ENCODE measurements around the gene PRKCSH.

PRKCSH gene

GRCh38 chr19:11410682-11411081 lies 24.8 kb upstream of the PRKCSH start:
- H3K4me3 ChIP-seq (ENCODE audit: low read depth, low read length), result no peak overlapping the region
- TF ChIP-seq, protein P1, sequence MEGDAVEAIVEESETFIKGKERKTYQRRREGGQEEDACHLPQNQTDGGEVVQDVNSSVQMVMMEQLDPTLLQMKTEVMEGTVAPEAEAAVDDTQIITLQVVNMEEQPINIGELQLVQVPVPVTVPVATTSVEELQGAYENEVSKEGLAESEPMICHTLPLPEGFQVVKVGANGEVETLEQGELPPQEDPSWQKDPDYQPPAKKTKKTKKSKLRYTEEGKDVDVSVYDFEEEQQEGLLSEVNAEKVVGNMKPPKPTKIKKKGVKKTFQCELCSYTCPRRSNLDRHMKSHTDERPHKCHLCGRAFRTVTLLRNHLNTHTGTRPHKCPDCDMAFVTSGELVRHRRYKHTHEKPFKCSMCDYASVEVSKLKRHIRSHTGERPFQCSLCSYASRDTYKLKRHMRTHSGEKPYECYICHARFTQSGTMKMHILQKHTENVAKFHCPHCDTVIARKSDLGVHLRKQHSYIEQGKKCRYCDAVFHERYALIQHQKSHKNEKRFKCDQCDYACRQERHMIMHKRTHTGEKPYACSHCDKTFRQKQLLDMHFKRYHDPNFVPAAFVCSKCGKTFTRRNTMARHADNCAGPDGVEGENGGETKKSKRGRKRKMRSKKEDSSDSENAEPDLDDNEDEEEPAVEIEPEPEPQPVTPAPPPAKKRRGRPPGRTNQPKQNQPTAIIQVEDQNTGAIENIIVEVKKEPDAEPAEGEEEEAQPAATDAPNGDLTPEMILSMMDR (IDR thresholded peaks at IDR 0.05; ENCODE audit: insufficient read depth, low read depth, low read length, missing control alignments), result no peak
- no peak for DNase-seq (ENCODE audit: low read depth)

- no peak for DNase-seq (ENCODE audit: low read depth)
- no peak overlapping the region for H3K4me3 ChIP-seq (ENCODE audit: low read depth, low read length)
- TF ChIP-seq, protein P1 (IDR thresholded peaks at IDR 0.05; ENCODE audit: insufficient read depth, low read depth, low read length, missing control alignments), result no peak
These were observed 20.9 kb upstream of the PRKCSH start for GRCh38 chr19:11414544-11414943.

DNA sequence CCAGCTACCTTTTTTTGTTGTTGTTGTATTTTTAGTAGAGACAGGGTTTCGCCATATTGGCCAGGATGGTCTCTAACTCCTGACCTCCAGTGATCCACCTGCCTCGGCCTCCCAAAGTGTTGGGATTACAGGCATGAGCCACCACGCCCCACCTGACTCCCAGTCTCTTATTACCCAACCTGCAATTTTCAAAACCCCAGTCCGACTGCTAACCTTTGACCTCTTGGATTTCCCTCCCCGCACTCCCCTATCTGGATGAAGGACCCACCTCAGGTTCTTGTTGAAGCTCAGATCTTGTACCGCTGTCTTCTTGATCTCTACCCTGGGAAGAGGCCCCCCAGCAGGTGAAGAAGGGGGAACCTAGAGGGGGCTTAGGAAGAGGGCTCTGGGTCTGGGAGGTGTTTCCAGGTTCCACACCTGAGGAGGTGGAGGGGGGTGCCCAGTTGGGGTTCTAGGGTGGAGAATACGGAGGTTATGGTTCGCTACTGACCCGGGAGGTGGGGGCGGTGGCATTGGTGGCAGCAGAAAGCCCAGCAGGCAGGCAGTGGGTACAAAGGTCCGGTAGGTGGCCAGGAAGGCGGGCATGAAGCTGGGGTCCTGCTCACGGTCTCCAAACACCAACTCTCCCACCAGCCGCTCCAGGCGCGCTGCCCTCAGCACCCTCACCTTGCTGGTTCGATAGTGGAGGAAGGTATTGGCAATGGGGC lies 18.9 kb upstream of the PRKCSH start:
- H3K4me3 ChIP-seq (ENCODE audit: low read depth, low read length), result no peak overlapping the region
- DNase-seq (ENCODE audit: low read depth), result no peak
- TF ChIP-seq, protein P1 (IDR thresholded peaks at IDR 0.05; ENCODE audit: insufficient read depth, low read depth, low read length, missing control alignments), result no peak

DNA sequence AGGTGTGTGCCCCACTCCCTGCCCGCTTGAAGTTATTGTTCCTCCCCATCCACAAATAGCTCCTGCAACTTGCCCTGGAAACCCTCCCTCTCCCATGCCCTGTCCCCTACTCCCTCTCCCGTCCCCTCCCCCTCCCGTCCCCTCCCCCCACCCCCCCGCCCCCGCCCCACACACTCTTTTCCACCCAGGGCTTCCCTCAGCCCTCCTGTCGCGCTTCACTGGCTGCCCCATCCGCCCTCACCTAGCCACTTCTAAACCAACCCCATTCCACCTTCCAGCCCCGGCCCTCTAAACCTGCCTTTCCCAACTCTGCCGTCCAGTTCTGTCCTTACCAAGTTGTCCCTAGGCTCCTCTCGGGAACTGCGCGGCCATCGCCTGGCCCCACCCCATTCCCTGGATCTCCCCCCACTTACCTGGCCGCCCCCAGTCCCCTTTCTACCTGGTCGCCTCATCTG lies 17.3 kb upstream of the PRKCSH start:
- DNase-seq (ENCODE audit: low read depth), result no peak
- H3K4me3 ChIP-seq (ENCODE audit: low read depth, low read length), result no peak overlapping the region
- TF ChIP-seq, protein P1 (IDR thresholded peaks at IDR 0.05; ENCODE audit: insufficient read depth, low read depth, low read length, missing control alignments), result no peak

DNA sequence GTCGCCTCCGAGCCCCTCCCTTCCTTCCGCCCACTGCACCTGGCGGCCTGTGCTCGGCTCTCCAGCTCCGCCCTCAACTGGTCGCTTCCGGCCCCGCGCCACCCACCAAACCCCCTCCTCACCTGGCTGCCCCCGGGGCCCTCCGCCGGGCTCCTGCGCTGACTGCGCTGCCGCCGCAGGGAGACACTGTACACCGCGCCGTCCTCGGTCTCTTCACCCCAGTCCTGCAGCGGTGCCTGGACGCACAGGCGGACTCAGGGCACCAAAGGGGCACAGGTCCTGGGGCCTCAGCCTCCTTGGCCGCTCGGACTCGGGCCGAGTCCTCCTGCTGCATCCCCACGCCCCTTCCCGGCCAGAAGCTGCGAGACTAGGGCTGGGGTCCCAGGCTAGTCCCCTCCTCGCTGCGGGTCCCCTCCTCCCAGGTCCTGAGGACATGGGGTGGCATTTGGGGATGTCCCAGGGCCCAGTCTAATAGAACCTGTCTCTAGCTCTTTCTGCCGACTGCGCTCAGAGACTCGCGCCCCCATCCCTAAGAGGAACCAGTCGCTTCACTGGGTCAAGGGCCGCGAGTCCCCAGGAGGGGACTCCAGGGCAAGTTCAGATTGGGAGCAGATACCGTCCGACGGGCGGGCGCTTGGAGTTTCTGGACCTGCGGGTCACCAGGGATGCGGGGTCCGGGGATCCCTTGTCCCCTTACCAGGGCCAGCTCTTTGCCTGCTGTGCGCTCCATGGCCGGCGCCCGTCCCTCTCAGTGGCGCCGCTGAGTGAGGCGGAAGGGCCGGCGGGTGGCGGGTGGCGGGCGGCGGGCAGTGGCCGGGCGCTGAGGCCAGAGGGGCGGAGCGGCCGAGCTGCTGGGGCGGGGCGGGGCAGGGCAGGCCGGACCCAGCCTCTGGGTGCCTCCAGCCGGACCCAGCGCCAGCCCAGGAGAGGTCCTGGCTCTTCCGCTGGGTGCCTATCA lies 16.6 kb upstream of the PRKCSH start, which contains the start of gene RGL3:
Gene RGL3, minus strand, starts transcription at position 766 of the 958 bp plus-strand sequence. Its CDS starts 36 bp downstream, at position 730.
- TF ChIP-seq, protein P1 (IDR thresholded peaks at IDR 0.05; ENCODE audit: insufficient read depth, low read depth, low read length, missing control alignments), result no peak

DNA sequence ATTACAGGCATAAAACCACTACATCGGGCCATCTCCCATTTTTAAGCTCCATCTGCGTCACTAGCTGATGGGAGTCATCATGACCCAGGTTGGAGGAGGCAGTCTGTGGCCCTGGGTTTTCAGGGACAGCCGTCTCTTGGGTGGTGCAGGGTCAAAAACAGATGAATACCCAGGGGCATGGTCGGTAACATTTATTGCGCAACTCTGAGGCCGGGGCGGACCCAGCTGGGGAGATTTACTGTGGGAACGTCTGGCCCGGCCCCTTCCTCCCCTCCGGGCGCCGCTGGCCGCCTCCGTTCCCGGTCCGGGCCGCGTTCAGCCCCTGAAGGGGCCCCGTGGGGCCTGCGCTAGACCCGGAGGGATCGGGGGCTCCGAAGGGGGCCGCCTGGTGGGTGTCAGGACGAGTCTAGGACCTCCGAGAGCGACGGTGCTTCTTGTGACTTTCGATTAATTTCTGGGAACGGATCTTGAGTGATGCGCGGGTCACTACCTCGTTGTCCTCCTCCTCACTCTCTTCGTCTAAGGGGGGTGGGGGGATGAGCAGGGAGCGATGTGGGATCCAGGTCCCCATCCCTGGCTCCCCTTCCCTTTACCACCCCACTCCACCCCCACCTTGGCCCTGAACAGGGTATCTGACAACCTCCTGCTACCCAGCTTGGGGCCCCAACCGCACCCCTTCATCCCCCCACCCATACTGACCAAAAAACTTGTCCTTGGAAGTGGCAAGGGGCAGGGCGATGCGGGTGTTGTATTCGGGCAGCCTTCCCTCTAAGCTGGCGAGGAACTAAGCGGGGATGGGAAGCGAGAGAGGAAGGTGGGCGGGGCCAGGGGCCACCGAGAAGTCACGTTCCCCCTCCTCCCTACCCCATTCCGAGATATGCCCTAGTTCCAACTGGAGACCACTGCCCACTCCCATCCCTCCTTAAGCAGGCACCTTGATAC lies 14.7 kb upstream of the PRKCSH start:
- peak overlapping the region; percentile 10 for H3K4me3 ChIP-seq (ENCODE audit: low read depth, low read length)
- DNase-seq (ENCODE audit: low read depth), result no peak
- TF ChIP-seq, protein P1 (IDR thresholded peaks at IDR 0.05; ENCODE audit: insufficient read depth, low read depth, low read length, missing control alignments), result no peak

More for the DNA sequence above, 16.6 kb upstream of the PRKCSH start, which contains the start of gene RGL3:
- no peak within 1 kb of the TSS for H3K4me3 ChIP-seq (ENCODE audit: low read depth, low read length)
- no peak for DNase-seq (ENCODE audit: low read depth)

All from GM12865 (cell line).